KMS-11 (cell line): Measurements from ENCODE around the gene ARVCF.
"Not testable (repeated sequence)": the region's sequence is repeated elsewhere in the genome, so short reads cannot be mapped to it uniquely, and the experiment has no call there.

ENCODE experiments used
- H2AFZ ChIP-seq: fragments of 200-600 bp; sonication (generic); 2 replicates; pipeline ENCODE4 v1.6.1; 2016; ENCODE audit warnings: antibody characterized with exemption, mixed run types, low read depth
- H3K27ac ChIP-seq: fragments of 200-600 bp; sonication (generic); 2 replicates; pipeline ENCODE4 v1.6.1; 2016; ENCODE audit warnings: mild to moderate bottlenecking, mixed run types
- H3K27me3 ChIP-seq: fragments of 200-600 bp; sonication (generic); 2 replicates; pipeline ENCODE4 v1.6.1; 2017; ENCODE audit warnings: mild to moderate bottlenecking, low read depth, mixed run types, moderate library complexity; ENCODE audit not compliant: insufficient read depth
- H3K36me3 ChIP-seq: fragments of 200-600 bp; sonication (generic); 2 replicates; pipeline ENCODE4 v1.6.1; 2017; ENCODE audit warnings: mild to moderate bottlenecking, mixed run types; ENCODE audit not compliant: insufficient read depth
- H3K4me1 ChIP-seq: fragments of 200-600 bp; sonication (generic); 2 replicates; pipeline ENCODE4 v1.6.1; 2016; ENCODE audit warnings: mild to moderate bottlenecking, low read depth, mixed run types; ENCODE audit not compliant: poor library complexity, severe bottlenecking
- H3K4me2 ChIP-seq: fragments of 200-600 bp; sonication (generic); 2 replicates; pipeline ENCODE4 v1.7.0; 2016; ENCODE audit warnings: mild to moderate bottlenecking, mixed run types
- H3K4me3 ChIP-seq: fragments of 200-600 bp; sonication (generic); IDR thresholded peaks from 2 replicates; pipeline ENCODE4 v1.6.1; 2017; ENCODE audit warnings: low read depth, low read length, mixed read lengths; ENCODE audit not compliant: insufficient read depth
- H3K79me2 ChIP-seq: fragments of 200-600 bp; sonication (generic); 2 replicates; pipeline ENCODE4 v1.6.1; 2016; ENCODE audit warnings: low read depth, mixed run types; ENCODE audit not compliant: insufficient read depth
- H3K9ac ChIP-seq: fragments of 200-600 bp; sonication (generic); 2 replicates; pipeline ENCODE4 v1.6.1; 2016; ENCODE audit warnings: mild to moderate bottlenecking, mixed run types
- H4K20me1 ChIP-seq: fragments of 200-600 bp; sonication (generic); 2 replicates; pipeline ENCODE4 v1.6.1; 2016; ENCODE audit warnings: mild to moderate bottlenecking, mixed run types; ENCODE audit not compliant: insufficient read depth
- CTCF ChIP-seq: fragments of 200-600 bp; sonication (generic); conservative IDR thresholded peaks from 2 replicates; pipeline ENCODE4 v1.6.1; 2017; ENCODE audit warnings: low read depth, mild to moderate bottlenecking, antibody characterized with exemption, low read length, moderate library complexity, mixed read lengths

The ARVCF gene

GRCh38 chr22:19941365-19942082 is 75.1 kb downstream of the ARVCF start, which contains the start of the genes COMT and TXNRD2:
COMT (plus strand) TSS chr22:19941772; CDS start chr22:19962527, 20,755 bp downstream.
TXNRD2 (minus strand) TSS chr22:19941818; CDS start chr22:19941803, 15 bp downstream.
- TF ChIP-seq CTCF = no peak
- peak within 1 kb of the TSS; percentile 97 for H3K9ac ChIP-seq
- peak within 1 kb of the TSS; percentile 2 for H3K4me3 ChIP-seq
- no peaks in the 10 kb centered on the region for H3K27me3 ChIP-seq
- no peaks in the 10 kb centered on the region for H4K20me1 ChIP-seq
- peaks cover 19% of the 10 kb centered on the region for H3K4me1 ChIP-seq
- H3K27ac ChIP-seq = peak within 1 kb of the TSS; percentile 58
- no peaks in the 10 kb centered on the region for H3K36me3 ChIP-seq
- H3K79me2 ChIP-seq = peaks cover 27% of the 10 kb centered on the region
- H2AFZ ChIP-seq = peak within 1 kb of the TSS; percentile 95
- peak within 1 kb of the TSS; percentile 99 for H3K4me2 ChIP-seq

- H3K4me3 ChIP-seq = peak overlapping the region; percentile 2
- peak overlapping the region; percentile 97 for H3K9ac ChIP-seq
- H3K79me2 ChIP-seq = peaks cover 21% of the 10 kb centered on the region
- H3K27me3 ChIP-seq = no peaks in the 10 kb centered on the region
- TF ChIP-seq CTCF = no peak
- H3K36me3 ChIP-seq = no peaks in the 10 kb centered on the region
- H3K4me2 ChIP-seq = peak overlapping the region; percentile 99
- H2AFZ ChIP-seq = peak overlapping the region; percentile 95
- H3K27ac ChIP-seq = peak overlapping the region; percentile 58
- no peaks in the 10 kb centered on the region for H4K20me1 ChIP-seq
- peaks cover 19% of the 10 kb centered on the region for H3K4me1 ChIP-seq
These were observed 75.9 kb downstream of the ARVCF start for GRCh38 chr22:19940536-19941364.

GRCh38 chr22:19937616-19938473 is 78.8 kb downstream of the ARVCF start:
- Histone ChIP-seq H3K27me3 (no peaks in the 10 kb centered on the region), H3K79me2 (peaks cover 10% of the 10 kb centered on the region), H3K27ac (no peak overlapping the region), H3K4me3 (no peak overlapping the region), H3K36me3 (no peaks in the 10 kb centered on the region), H2AFZ (no peak overlapping the region), H3K9ac (no peak overlapping the region), H3K4me1 (peaks cover 8% of the 10 kb centered on the region), H3K4me2 (no peak overlapping the region), H4K20me1 (no peaks in the 10 kb centered on the region)
- no peak for TF ChIP-seq CTCF

GRCh38 chr22:19936513-19936912 is 80.1 kb downstream of the ARVCF start:
- no peak overlapping the region for H3K27ac ChIP-seq
- H3K9ac ChIP-seq = no peak overlapping the region
- no peak overlapping the region for H3K4me3 ChIP-seq
- no peak overlapping the region for H3K4me2 ChIP-seq
- TF ChIP-seq CTCF = no peak
- no peak overlapping the region for H2AFZ ChIP-seq
- H4K20me1 ChIP-seq = no peaks in the 10 kb centered on the region
- H3K79me2 ChIP-seq = no peaks in the 10 kb centered on the region; the same call in 1 of the 2 replicates
- no peaks in the 10 kb centered on the region for H3K36me3 ChIP-seq
- peaks cover 4% of the 10 kb centered on the region for H3K4me1 ChIP-seq
- no peaks in the 10 kb centered on the region for H3K27me3 ChIP-seq

GRCh38 chr22:19935123-19935718 is 81.4 kb downstream of the ARVCF start:
- H3K27me3 ChIP-seq, H3K9ac ChIP-seq, H4K20me1 ChIP-seq, H3K36me3 ChIP-seq, H2AFZ ChIP-seq, H3K4me2 ChIP-seq, H3K27ac ChIP-seq, H3K4me3 ChIP-seq, H3K79me2 ChIP-seq, H3K4me1 ChIP-seq: not testable (repeated sequence)
